Amniotic stem cell (primary cell): ENCODE results near the gene DLEC1.

Source experiments
- DNase-seq: peaks from one replicate; lab custom pipeline; 2025; lab: John Stamatoyannopoulos, UW

Gene DLEC1

GRCh38 chr3:38108649-38109579 is 69.9 kb downstream of the DLEC1 start:
- DNase-seq = no peak

- no peak for DNase-seq
Observed at GRCh38 chr3:38109580-38110313, 70.7 kb downstream of the DLEC1 start.

- no peak for DNase-seq
Observed at GRCh38 chr3:38110314-38111050, 71.5 kb downstream of the DLEC1 start.

- no peak for DNase-seq
Observed at GRCh38 chr3:38111201-38111600, 72.2 kb downstream of the DLEC1 start.

GRCh38 chr3:38111696-38112377 is 72.8 kb downstream of the DLEC1 start:
- no peak for DNase-seq

GRCh38 chr3:38112378-38112761 is 73.4 kb downstream of the DLEC1 start:
- no peak for DNase-seq

GRCh38 chr3:38114052-38114874 is 75.3 kb downstream of the DLEC1 start:
- DNase-seq = no peak

- no peak for DNase-seq
Observed at GRCh38 chr3:38114875-38115644, 76.1 kb downstream of the DLEC1 start.

- DNase-seq = no peak
Observed at GRCh38 chr3:38115645-38116427, 76.8 kb downstream of the DLEC1 start.

- DNase-seq = no peak
Observed at GRCh38 chr3:38116471-38117162, 77.6 kb downstream of the DLEC1 start.

- DNase-seq = no peak
Observed at GRCh38 chr3:38117163-38117716, 78.2 kb downstream of the DLEC1 start.

- no peak for DNase-seq
Observed at GRCh38 chr3:38117748-38118420, 78.9 kb downstream of the DLEC1 start.

GRCh38 chr3:38118421-38119247 is 79.6 kb downstream of the DLEC1 start:
- DNase-seq = no peak

GRCh38 chr3:38119248-38119544 is 80.2 kb downstream of the DLEC1 start:
- DNase-seq = no peak

- DNase-seq = no peak
Observed at GRCh38 chr3:38119821-38120692, 81.0 kb downstream of the DLEC1 start.
